ENCODE results near the gene MLLT10. TPM values are rescaled to one million over a fixed set of nuclear protein-coding genes. Genes with fewer than 3 reads are reported as not detected.

The MLLT10 gene
- total RNA-seq, 1 donor from 2014 or later, result 65.6 TPM

DNA sequence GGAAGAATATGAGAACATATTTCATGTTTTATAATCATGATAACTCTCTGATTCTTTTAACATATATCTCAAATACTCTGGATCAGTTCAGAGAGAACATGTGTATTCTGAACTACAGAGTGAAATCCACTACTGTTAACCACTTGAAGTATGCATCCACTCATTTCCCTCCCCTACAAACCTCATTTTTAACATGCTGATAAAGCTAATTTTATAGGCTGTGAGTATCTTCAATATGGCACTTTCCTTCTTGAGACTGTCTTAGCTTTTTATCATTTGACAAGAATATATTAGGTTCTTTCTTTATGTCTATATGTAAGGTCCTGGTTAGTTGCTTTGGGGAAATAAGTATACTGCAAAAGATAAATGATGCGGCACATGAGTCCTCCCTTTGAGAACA, 154.8 kb downstream of the MLLT10 start:
- DNase-seq (ENCODE audit: low spot score, unreplicated experiment), result no peak
- Mint-ChIP-seq H3K4me3 (ENCODE audit: low read depth) (no peak overlapping the region), H3K4me1 (ENCODE audit: low read depth) (peaks cover 4% of the 10 kb centered on the region), H3K27ac (no peak overlapping the region), H3K36me3 (ENCODE audit: insufficient read depth) (peaks cover 21% of the 10 kb centered on the region), H3K27me3 (no peaks in the 10 kb centered on the region), H3K9me3 (ENCODE audit: low read depth) (no peaks in the 10 kb centered on the region)
- TF ChIP-seq, protein P1, sequence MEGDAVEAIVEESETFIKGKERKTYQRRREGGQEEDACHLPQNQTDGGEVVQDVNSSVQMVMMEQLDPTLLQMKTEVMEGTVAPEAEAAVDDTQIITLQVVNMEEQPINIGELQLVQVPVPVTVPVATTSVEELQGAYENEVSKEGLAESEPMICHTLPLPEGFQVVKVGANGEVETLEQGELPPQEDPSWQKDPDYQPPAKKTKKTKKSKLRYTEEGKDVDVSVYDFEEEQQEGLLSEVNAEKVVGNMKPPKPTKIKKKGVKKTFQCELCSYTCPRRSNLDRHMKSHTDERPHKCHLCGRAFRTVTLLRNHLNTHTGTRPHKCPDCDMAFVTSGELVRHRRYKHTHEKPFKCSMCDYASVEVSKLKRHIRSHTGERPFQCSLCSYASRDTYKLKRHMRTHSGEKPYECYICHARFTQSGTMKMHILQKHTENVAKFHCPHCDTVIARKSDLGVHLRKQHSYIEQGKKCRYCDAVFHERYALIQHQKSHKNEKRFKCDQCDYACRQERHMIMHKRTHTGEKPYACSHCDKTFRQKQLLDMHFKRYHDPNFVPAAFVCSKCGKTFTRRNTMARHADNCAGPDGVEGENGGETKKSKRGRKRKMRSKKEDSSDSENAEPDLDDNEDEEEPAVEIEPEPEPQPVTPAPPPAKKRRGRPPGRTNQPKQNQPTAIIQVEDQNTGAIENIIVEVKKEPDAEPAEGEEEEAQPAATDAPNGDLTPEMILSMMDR (IDR thresholded peaks at IDR 0.05; ENCODE audit: unreplicated experiment), result no peak

- Mint-ChIP-seq H3K4me1 (ENCODE audit: low read depth) (peaks cover 4% of the 10 kb centered on the region), H3K9me3 (ENCODE audit: low read depth) (no peaks in the 10 kb centered on the region), H3K27me3 (no peaks in the 10 kb centered on the region), H3K36me3 (ENCODE audit: insufficient read depth) (peaks cover 18% of the 10 kb centered on the region), H3K4me3 (ENCODE audit: low read depth) (no peak overlapping the region), H3K27ac (no peak overlapping the region)
- no peak for DNase-seq (ENCODE audit: low spot score, unreplicated experiment)
- TF ChIP-seq, protein P1 (IDR thresholded peaks at IDR 0.05; ENCODE audit: unreplicated experiment), result no peak
These were observed 155.8 kb downstream of the MLLT10 start for GRCh38 chr10:21689881-21690280.

DNA sequence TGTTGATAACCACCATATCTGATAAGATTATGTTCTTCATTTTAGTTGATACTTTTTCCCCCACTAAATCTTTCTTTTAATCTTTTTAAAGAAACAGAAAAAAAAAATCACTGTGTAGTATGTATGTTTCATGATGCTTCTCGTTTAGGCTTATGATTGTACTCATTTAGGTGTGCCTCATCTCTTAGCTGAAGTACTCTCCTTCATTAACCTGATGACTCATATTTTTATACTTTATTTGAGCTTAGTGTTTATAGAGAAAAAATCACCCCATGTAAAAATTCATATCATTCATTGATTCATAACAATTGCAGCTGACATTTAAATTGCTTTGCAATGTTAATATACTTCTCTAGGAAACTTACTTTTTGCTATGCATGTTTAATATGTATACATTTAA, 158.9 kb downstream of the MLLT10 start:
- H3K36me3 Mint-ChIP-seq (ENCODE audit: insufficient read depth), result peaks cover 29% of the 10 kb centered on the region
- H3K4me1 Mint-ChIP-seq (ENCODE audit: low read depth), result peaks cover 4% of the 10 kb centered on the region
- H3K4me3 Mint-ChIP-seq (ENCODE audit: low read depth), result no peak overlapping the region
- H3K27ac Mint-ChIP-seq, result peak overlapping the region; percentile 47
- H3K9me3 Mint-ChIP-seq (ENCODE audit: low read depth), result peaks cover 4% of the 10 kb centered on the region
- TF ChIP-seq, protein P1 (IDR thresholded peaks at IDR 0.05; ENCODE audit: unreplicated experiment), result no peak
- DNase-seq (ENCODE audit: low spot score, unreplicated experiment), result no peak
- H3K27me3 Mint-ChIP-seq, result no peaks in the 10 kb centered on the region

DNA sequence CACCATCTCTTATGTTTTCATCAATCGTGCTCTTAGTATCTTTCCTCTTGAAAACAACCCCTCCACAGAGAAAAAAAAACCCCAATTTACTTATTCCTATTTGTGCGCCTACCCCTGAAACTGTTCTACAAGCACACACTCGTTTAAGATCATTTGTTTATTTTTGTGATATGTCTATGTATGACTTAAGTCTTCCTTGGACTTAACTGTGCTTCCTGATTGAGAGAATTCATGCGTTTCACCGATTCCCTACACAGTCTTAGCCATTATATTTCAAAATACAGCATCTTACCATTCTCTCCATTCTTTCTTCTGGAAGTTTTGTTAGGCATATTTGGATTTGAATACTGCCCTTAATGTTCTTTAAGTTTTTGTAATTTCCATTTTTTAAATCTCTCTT, 159.4 kb downstream of the MLLT10 start:
- TF ChIP-seq, protein P1 (IDR thresholded peaks at IDR 0.05; ENCODE audit: unreplicated experiment), result no peak
- no peak for DNase-seq (ENCODE audit: low spot score, unreplicated experiment)
- H3K27me3 Mint-ChIP-seq, result no peaks in the 10 kb centered on the region
- H3K4me1 Mint-ChIP-seq (ENCODE audit: low read depth), result peaks cover 4% of the 10 kb centered on the region
- H3K36me3 Mint-ChIP-seq (ENCODE audit: insufficient read depth), result peaks cover 33% of the 10 kb centered on the region
- no peak overlapping the region for H3K4me3 Mint-ChIP-seq (ENCODE audit: low read depth)
- peak overlapping the region; percentile 47 for H3K27ac Mint-ChIP-seq
- H3K9me3 Mint-ChIP-seq (ENCODE audit: low read depth), result peaks cover 9% of the 10 kb centered on the region

GRCh38 chr10:21694631-21695030, 160.6 kb downstream of the MLLT10 start:
- no peak for DNase-seq (ENCODE audit: low spot score, unreplicated experiment)
- Mint-ChIP-seq H3K27ac (peak overlapping the region; percentile 37), H3K36me3 (ENCODE audit: insufficient read depth) (peaks cover 42% of the 10 kb centered on the region), H3K27me3 (no peaks in the 10 kb centered on the region), H3K4me3 (ENCODE audit: low read depth) (no peak overlapping the region), H3K9me3 (ENCODE audit: low read depth) (peaks cover 19% of the 10 kb centered on the region), H3K4me1 (ENCODE audit: low read depth) (peaks cover 4% of the 10 kb centered on the region)
- TF ChIP-seq, protein P1 (IDR thresholded peaks at IDR 0.05; ENCODE audit: unreplicated experiment), result no peak
